ENCODE measurements around the gene ACSBG1.

The ACSBG1 gene

GRCh38 chr15:78201281-78202190 lies 32.8 kb downstream of the ACSBG1 start:
- TF ChIP-seq ZFX (IDR thresholded peaks at IDR 0.05): no peak
- TF ChIP-seq, protein P1, sequence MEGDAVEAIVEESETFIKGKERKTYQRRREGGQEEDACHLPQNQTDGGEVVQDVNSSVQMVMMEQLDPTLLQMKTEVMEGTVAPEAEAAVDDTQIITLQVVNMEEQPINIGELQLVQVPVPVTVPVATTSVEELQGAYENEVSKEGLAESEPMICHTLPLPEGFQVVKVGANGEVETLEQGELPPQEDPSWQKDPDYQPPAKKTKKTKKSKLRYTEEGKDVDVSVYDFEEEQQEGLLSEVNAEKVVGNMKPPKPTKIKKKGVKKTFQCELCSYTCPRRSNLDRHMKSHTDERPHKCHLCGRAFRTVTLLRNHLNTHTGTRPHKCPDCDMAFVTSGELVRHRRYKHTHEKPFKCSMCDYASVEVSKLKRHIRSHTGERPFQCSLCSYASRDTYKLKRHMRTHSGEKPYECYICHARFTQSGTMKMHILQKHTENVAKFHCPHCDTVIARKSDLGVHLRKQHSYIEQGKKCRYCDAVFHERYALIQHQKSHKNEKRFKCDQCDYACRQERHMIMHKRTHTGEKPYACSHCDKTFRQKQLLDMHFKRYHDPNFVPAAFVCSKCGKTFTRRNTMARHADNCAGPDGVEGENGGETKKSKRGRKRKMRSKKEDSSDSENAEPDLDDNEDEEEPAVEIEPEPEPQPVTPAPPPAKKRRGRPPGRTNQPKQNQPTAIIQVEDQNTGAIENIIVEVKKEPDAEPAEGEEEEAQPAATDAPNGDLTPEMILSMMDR (conservative IDR thresholded peaks at IDR 0.05): no peak

DNA sequence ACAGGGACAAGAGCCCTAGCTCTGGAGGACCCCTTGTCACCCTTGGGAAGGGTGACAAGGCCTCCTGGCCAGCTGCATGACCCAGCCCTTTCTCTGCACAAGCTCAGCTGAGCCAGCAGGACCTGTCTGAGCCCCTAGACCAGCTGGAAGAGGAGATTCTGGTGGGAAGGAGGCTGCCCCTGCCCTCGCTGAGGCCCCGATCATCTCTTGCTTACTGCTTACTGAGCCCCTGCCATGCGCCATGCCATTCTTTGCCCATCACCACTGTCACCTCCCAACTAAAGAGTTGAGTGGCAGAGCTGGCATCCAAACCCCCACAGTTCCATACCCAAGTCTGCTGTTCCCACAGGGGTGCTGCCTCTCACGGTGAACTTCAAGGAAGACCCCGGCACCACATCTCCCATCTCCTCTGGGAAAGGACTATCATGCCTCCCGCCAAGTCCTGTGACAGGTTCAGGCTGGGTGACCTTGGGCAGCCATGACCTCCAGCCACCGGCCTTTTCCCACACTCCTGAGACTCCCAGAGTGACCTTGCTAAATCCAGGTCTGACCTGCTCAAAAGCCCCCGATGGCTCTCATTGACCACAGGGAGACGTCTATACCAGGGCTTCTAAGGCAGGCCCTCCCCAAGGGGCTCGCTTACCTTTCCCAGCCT lies 34.0 kb downstream of the ACSBG1 start:
- TF ChIP-seq, protein P1 (conservative IDR thresholded peaks at IDR 0.05): no peak
- no peak for TF ChIP-seq ZFX (IDR thresholded peaks at IDR 0.05)

More at GRCh38 chr15:78201281-78202190, 32.8 kb downstream of the ACSBG1 start:
- H3K27ac ChIP-seq: no peak overlapping the region

GRCh38 chr15:78197632-78198031 lies 36.7 kb downstream of the ACSBG1 start:
- TF ChIP-seq, protein P1 (conservative IDR thresholded peaks at IDR 0.05): no peak
- no peak for TF ChIP-seq ZFX (IDR thresholded peaks at IDR 0.05)
- no peak overlapping the region for H3K27ac ChIP-seq

More for the DNA sequence above, 34.0 kb downstream of the ACSBG1 start:
- H3K27ac ChIP-seq: no peak overlapping the region

DNA sequence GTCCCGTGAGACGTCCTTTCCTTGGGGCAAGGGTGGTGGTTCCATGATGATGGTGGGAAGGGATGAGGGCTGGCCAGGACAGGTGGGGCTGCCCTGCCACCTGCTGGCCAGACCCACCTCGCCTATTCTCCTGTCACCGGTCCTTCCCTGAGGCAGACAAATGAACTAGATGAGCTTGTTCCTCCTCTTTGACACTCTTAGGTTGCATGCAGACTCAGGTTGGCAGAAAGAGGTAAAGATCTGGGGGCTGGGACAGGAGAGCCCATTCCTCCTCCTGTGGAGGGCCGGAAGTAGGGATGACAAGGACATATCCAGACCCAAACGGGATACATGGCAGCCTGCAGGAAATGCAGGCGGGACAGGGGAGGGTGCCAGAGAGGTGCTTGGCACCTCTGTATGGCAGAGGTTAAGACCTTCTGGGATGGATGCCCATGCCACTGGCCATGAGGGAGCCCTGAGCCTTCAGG lies 38.6 kb downstream of the ACSBG1 start:
- no peak for TF ChIP-seq ZFX (IDR thresholded peaks at IDR 0.05)
- TF ChIP-seq, protein P1 (conservative IDR thresholded peaks at IDR 0.05): peak; percentile 93
- H3K27ac ChIP-seq: no peak overlapping the region

- no peak for TF ChIP-seq ZFX (IDR thresholded peaks at IDR 0.05)
- TF ChIP-seq, protein P1 (conservative IDR thresholded peaks at IDR 0.05): no peak
- H3K27ac ChIP-seq: no peak overlapping the region
Measured at GRCh38 chr15:78194568-78194925, 39.8 kb downstream of the ACSBG1 start.

DNA sequence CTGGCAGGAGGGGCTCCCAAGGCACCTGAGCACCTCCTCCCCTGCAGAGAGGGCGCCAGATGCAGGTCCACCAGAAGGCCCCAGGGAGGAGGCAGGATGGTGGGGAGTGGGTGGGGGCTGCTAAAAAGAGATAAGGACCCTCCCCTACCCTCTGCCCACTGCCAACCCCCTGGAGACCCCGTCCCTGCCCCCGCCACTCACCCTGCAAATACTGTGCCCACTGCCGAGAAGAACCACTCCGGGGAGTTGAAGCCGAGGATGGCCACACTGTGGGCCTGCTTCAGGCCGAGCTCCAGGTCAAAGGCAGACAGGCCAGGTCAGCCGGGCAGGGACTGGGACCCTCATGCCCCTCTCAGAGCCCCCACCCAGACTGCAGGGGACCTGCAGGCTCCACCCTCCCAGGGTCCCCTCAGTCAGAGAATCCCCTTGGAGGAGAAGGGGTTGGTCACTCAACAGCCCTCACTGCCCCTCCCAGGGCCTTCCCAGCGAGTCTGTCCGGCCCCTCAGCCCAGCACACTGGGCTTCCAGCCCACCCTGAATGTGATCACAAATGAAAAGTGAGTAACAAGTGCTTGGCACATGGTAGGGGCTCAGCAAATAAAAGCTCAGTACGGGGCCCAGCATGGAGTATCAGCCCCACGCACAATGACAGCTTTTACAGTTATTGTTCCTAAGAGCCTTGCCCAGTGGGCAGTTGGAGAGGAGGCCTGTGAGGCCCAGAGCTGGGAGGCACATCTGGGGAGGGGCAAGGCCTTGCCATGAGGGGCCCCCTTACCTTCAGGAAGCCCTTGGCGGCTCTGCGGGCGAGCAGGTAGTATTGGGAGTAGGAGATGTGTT lies 40.4 kb downstream of the ACSBG1 start:
- TF ChIP-seq ZFX (IDR thresholded peaks at IDR 0.05): no peak
- TF ChIP-seq, protein P1 (conservative IDR thresholded peaks at IDR 0.05): no peak
- H3K27ac ChIP-seq: no peak overlapping the region
